Activated B cell treated with CpG ODN at 0.5 μM for 24 hours (primary cell): ENCODE measurements around the gene C11orf86. TPM values are rescaled to one million over a fixed set of nuclear protein-coding genes. Genes with fewer than 3 reads are reported as not detected.

ENCODE experiments used
- ATAC-seq: fragments of 200-7000 bp; cut with Tn5 transposase; one replicate; pipeline ENCODE4 v1.10.0; 2021; ENCODE audit warnings: low read depth, mild to moderate bottlenecking, moderate library complexity
- CTCF ChIA-PET: fragments of 350-600 bp; sonication (Branson Sonifier 250); formaldehyde crosslinking; loops from one replicate; lab custom pipeline; 2021; ENCODE audit warnings: antibody characterized with exemption; lab: Charles Lee
- POLR2A ChIA-PET: fragments of 350-600 bp; sonication (Branson Sonifier 250); formaldehyde crosslinking; loops from one replicate; lab custom pipeline; 2021; ENCODE audit warnings: antibody characterized with exemption; lab: Charles Lee
- DNase-seq: peaks from one replicate; pipeline ENCODE4 v3.0.0; 2022
- H3K27ac Mint-ChIP-seq: one replicate; pipeline ENCODE4 v1.8.0; 2020; ENCODE audit warnings: mixed read lengths
- H3K27me3 Mint-ChIP-seq: one replicate; pipeline ENCODE4 v1.8.0; 2021; ENCODE audit warnings: mixed read lengths
- H3K36me3 Mint-ChIP-seq: one replicate; pipeline ENCODE4 v1.8.0; 2021; ENCODE audit warnings: low read depth, mixed read lengths
- H3K4me1 Mint-ChIP-seq: one replicate; pipeline ENCODE4 v1.8.0; 2021; ENCODE audit warnings: mixed read lengths
- H3K4me3 Mint-ChIP-seq: one replicate; pipeline ENCODE4 v1.8.0; 2020; ENCODE audit warnings: mild to moderate bottlenecking, mixed read lengths
- H3K9me3 Mint-ChIP-seq: one replicate; pipeline ENCODE4 v1.8.0; 2020; ENCODE audit warnings: mixed read lengths
- CTCF ChIP-seq: fragments of 200-600 bp; IDR thresholded peaks from one replicate; pipeline ENCODE4 v1.8.0; 2022; ENCODE audit warnings: antibody characterized with exemption, mild to moderate bottlenecking
- intact Hi-C: fragments of 100-400 bp; cut with micrococcal nuclease; formaldehyde crosslinking; loops from one replicate; pipeline ENCODE4 v1.15.1; 2024
- total RNA-seq: library from RNA; stranded (reverse); gene quantifications from 2 replicates; pipeline ENCODE4 v1.2.3, GENCODE V29; 2022

C11orf86 gene
- total RNA-seq, 1 donor from 2014 or later = not detected

GRCh38 chr11:66936311-66936711 is 38.8 kb upstream of the C11orf86 start:
- Mint-ChIP-seq H3K4me1 (no peaks in the 10 kb centered on the region), H3K36me3 (no peaks in the 10 kb centered on the region), H3K27ac (no peak overlapping the region), H3K27me3 (peaks cover 24% of the 10 kb centered on the region), H3K4me3 (no peak overlapping the region), H3K9me3 (no peaks in the 10 kb centered on the region)
- intact Hi-C loops = no loop called here
- ChIA-PET POLR2A (no interaction called here), CTCF (no interaction called here)
- DNase-seq = no peak
- TF ChIP-seq CTCF = no peak
- ATAC-seq = no peak

GRCh38 chr11:66937193-66937733 is 37.8 kb upstream of the C11orf86 start:
- Mint-ChIP-seq H3K4me1 (no peaks in the 10 kb centered on the region), H3K36me3 (no peaks in the 10 kb centered on the region), H3K27ac (no peak overlapping the region), H3K9me3 (no peaks in the 10 kb centered on the region), H3K4me3 (no peak overlapping the region), H3K27me3 (peaks cover 24% of the 10 kb centered on the region)
- DNase-seq (no peak), ATAC-seq (no peak)
- CTCF ChIA-PET = no interaction called here
- intact Hi-C loops = no loop called here
- no peak for TF ChIP-seq CTCF
- POLR2A ChIA-PET = no interaction called here

- CTCF ChIA-PET = no interaction called here
- H3K4me3 Mint-ChIP-seq = no peak overlapping the region
- H3K9me3 Mint-ChIP-seq = no peaks in the 10 kb centered on the region
- no peak for ATAC-seq
- H3K27ac Mint-ChIP-seq = no peak overlapping the region
- no peak for TF ChIP-seq CTCF
- intact Hi-C loops = no loop called here
- no peaks in the 10 kb centered on the region for H3K36me3 Mint-ChIP-seq
- POLR2A ChIA-PET = no interaction called here
- DNase-seq = no peak
- H3K27me3 Mint-ChIP-seq = peaks cover 17% of the 10 kb centered on the region
- H3K4me1 Mint-ChIP-seq = no peaks in the 10 kb centered on the region
Observed at GRCh38 chr11:66938582-66939135, 36.4 kb upstream of the C11orf86 start.

- Mint-ChIP-seq H3K27me3 (no peaks in the 10 kb centered on the region), H3K4me1 (no peaks in the 10 kb centered on the region), H3K4me3 (no peak overlapping the region), H3K27ac (no peak overlapping the region), H3K36me3 (no peaks in the 10 kb centered on the region), H3K9me3 (no peaks in the 10 kb centered on the region)
- ATAC-seq (no peak), DNase-seq (no peak)
- TF ChIP-seq CTCF = no peak
- CTCF ChIA-PET = no interaction called here
- intact Hi-C loops = no loop called here
- POLR2A ChIA-PET = no interaction called here
Observed at GRCh38 chr11:66950112-66950535, 25.0 kb upstream of the C11orf86 start.

GRCh38 chr11:66951135-66951534 is 24.0 kb upstream of the C11orf86 start:
- intact Hi-C loops = no loop called here
- ChIA-PET POLR2A (interaction anchor here (0.6 kb wide), 1 partner anchor 13 kb away, joined by 4 read pairs; no protein-coding TSS in a partner anchor), CTCF (no interaction called here)

More at GRCh38 chr11:66951135-66951534, 24.0 kb upstream of the C11orf86 start:
- no peak overlapping the region for H3K4me3 Mint-ChIP-seq
- DNase-seq = no peak
- no peak overlapping the region for H3K27ac Mint-ChIP-seq
- no peaks in the 10 kb centered on the region for H3K9me3 Mint-ChIP-seq
- no peak for TF ChIP-seq CTCF
- no peaks in the 10 kb centered on the region for H3K4me1 Mint-ChIP-seq
- H3K36me3 Mint-ChIP-seq = no peaks in the 10 kb centered on the region
- no peaks in the 10 kb centered on the region for H3K27me3 Mint-ChIP-seq
- ATAC-seq = no peak
